ENCODE measurements around the gene STPG2. TPM values are rescaled to one million over a fixed set of nuclear protein-coding genes. Genes with fewer than 3 reads are reported as not detected.

STPG2 gene
- total RNA-seq, 1 donor from 2014 or later = 0.14 TPM

GRCh38 chr4:97761445-97762114 lies 381.7 kb downstream of the STPG2 start:
- Mint-ChIP-seq H3K9me3 (ENCODE audit: unreplicated experiment) (no peaks in the 10 kb centered on the region), H3K27me3 (ENCODE audit: low read depth, unreplicated experiment) (no peaks in the 10 kb centered on the region), H3K27ac (ENCODE audit: unreplicated experiment) (no peak overlapping the region), H3K36me3 (ENCODE audit: low read depth, unreplicated experiment) (no peaks in the 10 kb centered on the region), H3K4me3 (ENCODE audit: unreplicated experiment) (no peak overlapping the region), H3K4me1 (ENCODE audit: low read depth, unreplicated experiment) (no peaks in the 10 kb centered on the region)
- H3K79me2 ChIP-seq (ENCODE audit: insufficient read depth, low read length) = no peaks in the 10 kb centered on the region
- no peaks in the 10 kb centered on the region for H3K36me3 ChIP-seq (ENCODE audit: insufficient read depth, low read length)
- H3K4me1 ChIP-seq (ENCODE audit: insufficient read depth, low read length) = no peaks in the 10 kb centered on the region
- H3K4me2 ChIP-seq (ENCODE audit: low read length) = no peak overlapping the region
- no peak overlapping the region for H3K27ac ChIP-seq (ENCODE audit: low read depth, low read length)
- DNase-seq (ENCODE audit: low read depth) (no peak), FAIRE-seq (no peak)
- H3K9me3 ChIP-seq (ENCODE audit: insufficient read depth, low read depth, low read length) = no peaks in the 10 kb centered on the region
- H3K27me3 ChIP-seq (ENCODE audit: insufficient read depth, low read length) = no peaks in the 10 kb centered on the region
- no peak overlapping the region for H3K9ac ChIP-seq (ENCODE audit: low read length)
- H2AFZ ChIP-seq (ENCODE audit: low read depth, low read length) = no peak overlapping the region
- TF ChIP-seq, protein P1, sequence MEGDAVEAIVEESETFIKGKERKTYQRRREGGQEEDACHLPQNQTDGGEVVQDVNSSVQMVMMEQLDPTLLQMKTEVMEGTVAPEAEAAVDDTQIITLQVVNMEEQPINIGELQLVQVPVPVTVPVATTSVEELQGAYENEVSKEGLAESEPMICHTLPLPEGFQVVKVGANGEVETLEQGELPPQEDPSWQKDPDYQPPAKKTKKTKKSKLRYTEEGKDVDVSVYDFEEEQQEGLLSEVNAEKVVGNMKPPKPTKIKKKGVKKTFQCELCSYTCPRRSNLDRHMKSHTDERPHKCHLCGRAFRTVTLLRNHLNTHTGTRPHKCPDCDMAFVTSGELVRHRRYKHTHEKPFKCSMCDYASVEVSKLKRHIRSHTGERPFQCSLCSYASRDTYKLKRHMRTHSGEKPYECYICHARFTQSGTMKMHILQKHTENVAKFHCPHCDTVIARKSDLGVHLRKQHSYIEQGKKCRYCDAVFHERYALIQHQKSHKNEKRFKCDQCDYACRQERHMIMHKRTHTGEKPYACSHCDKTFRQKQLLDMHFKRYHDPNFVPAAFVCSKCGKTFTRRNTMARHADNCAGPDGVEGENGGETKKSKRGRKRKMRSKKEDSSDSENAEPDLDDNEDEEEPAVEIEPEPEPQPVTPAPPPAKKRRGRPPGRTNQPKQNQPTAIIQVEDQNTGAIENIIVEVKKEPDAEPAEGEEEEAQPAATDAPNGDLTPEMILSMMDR (IDR thresholded peaks at IDR 0.05; ENCODE audit: insufficient read depth, low read depth, low read length) = no peak
- TF ChIP-seq EZH2 (IDR thresholded peaks at IDR 0.05; ENCODE audit: insufficient read depth, low read length) = no peak
- no peaks in the 10 kb centered on the region for H4K20me1 ChIP-seq (ENCODE audit: insufficient read depth, low read length)
- H3K4me3 ChIP-seq (ENCODE audit: insufficient read depth, low read depth, low read length) = no peak overlapping the region

DNA sequence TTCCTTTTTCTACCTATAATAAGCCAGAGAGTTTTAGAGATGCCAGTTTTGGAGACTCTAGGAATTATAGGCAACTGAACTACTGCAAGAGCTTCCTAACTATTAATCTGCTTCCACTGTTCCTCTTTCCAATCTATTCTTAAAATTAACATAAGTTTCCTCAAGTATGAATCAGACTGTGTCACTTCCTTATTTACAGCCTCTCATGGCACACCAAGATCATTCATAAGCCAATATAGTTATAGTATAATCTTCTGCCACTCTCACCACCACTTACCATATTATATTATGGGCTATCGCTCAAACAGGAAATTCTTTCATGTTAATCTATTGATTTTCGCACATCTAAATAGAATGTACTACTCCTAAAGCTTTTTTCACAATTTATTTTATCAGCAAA lies 383.5 kb downstream of the STPG2 start:
- H3K27ac Mint-ChIP-seq (ENCODE audit: unreplicated experiment) = no peak overlapping the region

DNA sequence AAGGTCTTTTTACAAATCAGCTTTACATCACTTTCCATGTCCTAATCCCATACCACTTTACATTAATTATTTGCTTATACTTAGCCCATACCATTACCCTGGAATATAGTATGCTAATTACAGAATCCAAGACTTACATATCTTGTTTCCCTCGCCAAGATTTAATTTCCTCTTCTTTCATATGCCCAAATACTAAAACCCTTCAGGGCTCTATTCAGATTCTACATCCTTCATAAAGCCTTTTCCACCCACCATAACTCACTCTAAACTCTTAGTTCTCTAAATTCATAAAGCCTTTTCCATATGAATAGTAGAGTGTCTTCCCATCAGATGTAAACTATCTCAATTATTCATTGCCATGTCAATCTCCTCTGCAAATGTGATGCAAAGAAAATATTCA lies 390.7 kb downstream of the STPG2 start:
- Histone ChIP-seq H3K27ac (ENCODE audit: low read depth, low read length) (no peak overlapping the region), H2AFZ (ENCODE audit: low read depth, low read length) (no peak overlapping the region), H3K4me2 (ENCODE audit: low read length) (no peak overlapping the region), H3K27me3 (ENCODE audit: insufficient read depth, low read length) (no peaks in the 10 kb centered on the region), H3K36me3 (ENCODE audit: insufficient read depth, low read length) (no peaks in the 10 kb centered on the region), H3K79me2 (ENCODE audit: insufficient read depth, low read length) (no peaks in the 10 kb centered on the region), H4K20me1 (ENCODE audit: insufficient read depth, low read length) (no peaks in the 10 kb centered on the region), H3K9ac (ENCODE audit: low read length) (no peak overlapping the region), H3K4me1 (ENCODE audit: insufficient read depth, low read length) (no peaks in the 10 kb centered on the region), H3K4me3 (ENCODE audit: insufficient read depth, low read depth, low read length) (no peak overlapping the region), H3K9me3 (ENCODE audit: insufficient read depth, low read depth, low read length) (no peaks in the 10 kb centered on the region)
- TF ChIP-seq, protein P1 (IDR thresholded peaks at IDR 0.05; ENCODE audit: insufficient read depth, low read depth, low read length) = no peak
- TF ChIP-seq EZH2 (IDR thresholded peaks at IDR 0.05; ENCODE audit: insufficient read depth, low read length) = no peak
- Mint-ChIP-seq H3K4me1 (ENCODE audit: low read depth, unreplicated experiment) (no peaks in the 10 kb centered on the region), H3K9me3 (ENCODE audit: unreplicated experiment) (no peaks in the 10 kb centered on the region), H3K27ac (ENCODE audit: unreplicated experiment) (no peak overlapping the region), H3K27me3 (ENCODE audit: low read depth, unreplicated experiment) (no peaks in the 10 kb centered on the region), H3K4me3 (ENCODE audit: unreplicated experiment) (no peak overlapping the region), H3K36me3 (ENCODE audit: low read depth, unreplicated experiment) (no peaks in the 10 kb centered on the region)
- DNase-seq (ENCODE audit: low read depth) (no peak), FAIRE-seq (no peak)

More for the DNA sequence above, 383.5 kb downstream of the STPG2 start:
- no peak for TF ChIP-seq EZH2 (IDR thresholded peaks at IDR 0.05; ENCODE audit: insufficient read depth, low read length)
- TF ChIP-seq, protein P1 (IDR thresholded peaks at IDR 0.05; ENCODE audit: insufficient read depth, low read depth, low read length) = no peak
- Histone ChIP-seq H3K4me3 (ENCODE audit: insufficient read depth, low read depth, low read length) (no peak overlapping the region), H3K27me3 (ENCODE audit: insufficient read depth, low read length) (no peaks in the 10 kb centered on the region), H3K4me1 (ENCODE audit: insufficient read depth, low read length) (no peaks in the 10 kb centered on the region), H3K4me2 (ENCODE audit: low read length) (no peak overlapping the region), H3K79me2 (ENCODE audit: insufficient read depth, low read length) (no peaks in the 10 kb centered on the region), H3K36me3 (ENCODE audit: insufficient read depth, low read length) (no peaks in the 10 kb centered on the region), H2AFZ (ENCODE audit: low read depth, low read length) (no peak overlapping the region), H3K9me3 (ENCODE audit: insufficient read depth, low read depth, low read length) (no peaks in the 10 kb centered on the region), H3K27ac (ENCODE audit: low read depth, low read length) (no peak overlapping the region), H4K20me1 (ENCODE audit: insufficient read depth, low read length) (no peaks in the 10 kb centered on the region), H3K9ac (ENCODE audit: low read length) (no peak overlapping the region)
- no peak overlapping the region for H3K4me3 Mint-ChIP-seq (ENCODE audit: unreplicated experiment)
- no peaks in the 10 kb centered on the region for H3K4me1 Mint-ChIP-seq (ENCODE audit: low read depth, unreplicated experiment)
- DNase-seq (ENCODE audit: low read depth) (no peak), FAIRE-seq (no peak)
- H3K27me3 Mint-ChIP-seq (ENCODE audit: low read depth, unreplicated experiment) = no peaks in the 10 kb centered on the region
- H3K36me3 Mint-ChIP-seq (ENCODE audit: low read depth, unreplicated experiment) = no peaks in the 10 kb centered on the region
- no peaks in the 10 kb centered on the region for H3K9me3 Mint-ChIP-seq (ENCODE audit: unreplicated experiment)

Data from astrocyte (in vitro differentiated cells and primary cell).